Body of pancreas (tissue), 4 donors: ENCODE measurements around the gene CLEC2D. TPM values are rescaled to one million over a fixed set of nuclear protein-coding genes. Genes with fewer than 3 reads are reported as not detected.
A peak's percentile ranks its signal among the peaks of the same experiment; 100 is the strongest.

Experiments used
- ATAC-seq: fragments of 150-250 bp; one replicate; pipeline ENCODE4 v1.9.1; 2016
- DNase-seq, 4 donors: peaks; one replicate each; pipeline ENCODE4 v3.0.0-alpha.2; 2019
- H3K27ac ChIP-seq, 4 donors: fragments of 200-600 bp; sonication (generic); 1 replicate in 3 of 4; 2 replicates in 1 of 4; pipeline versions ENCODE4 v1.5.1 to v1.6.1; 2016 to 2019; ENCODE audit warnings: mild to moderate bottlenecking in 1 of 4, mixed read lengths in 1 of 4, moderate library complexity in 1 of 4
- H3K27me3 ChIP-seq, 2 donors: fragments of 200-600 bp; sonication (generic); one replicate each; pipeline ENCODE4 v1.6.0; 2016; ENCODE audit warnings: mild to moderate bottlenecking in 1 of 2
- H3K36me3 ChIP-seq, 2 donors: fragments of 200-600 bp; sonication (generic); replicated peaks in 1 of 2; 2 replicates each; pipeline ENCODE4 v1.5.1; 2016; ENCODE audit warnings: low read depth in 2 of 2; ENCODE audit not compliant: insufficient read depth in 1 of 2
- H3K4me1 ChIP-seq: fragments of 200-600 bp; sonication (generic); one replicate; pipeline ENCODE4 v1.6.0; 2016
- H3K4me3 ChIP-seq, 2 donors: fragments of 200-600 bp; sonication (generic); 1 replicate in 1 of 2; 2 replicates in 1 of 2; pipeline ENCODE4 v1.5.1; 2016 to 2019
- H3K9me3 ChIP-seq, 3 donors: fragments of 200-600 bp; sonication (generic); 1 replicate in 2 of 3; 2 replicates in 1 of 3; pipeline ENCODE4 v1.5.1; 2016
- POLR2A ChIP-seq, 3 donors: fragments of 450-650 bp; IDR thresholded peaks; one replicate each; pipeline ENCODE4 v1.6.1; 2016; ENCODE audit warnings: antibody characterized with exemption in 3 of 3, mild to moderate bottlenecking in 2 of 3
- WGBS, 2 donors: methylation state at CpG; one replicate each; pipeline ENCODE4 v1.1.5; 2017; 5-methylcytosine and 5-hydroxymethylcytosine counted together
- intact Hi-C: fragments of 100-400 bp; cut with DNase I; formaldehyde crosslinking; loops from one replicate; pipeline ENCODE4 v1.15.1; 2023
- small RNA-seq: library from RNA; depleted of rRNA; stranded (forward); fragments of <200 nt; gene quantifications from one replicate; pipeline ENCODE3, GENCODE V24; 2016
- total RNA-seq, 2 donors: library from RNA; depleted of rRNA; stranded (reverse); fragments of >200 nt; gene quantifications; one replicate each; pipeline ENCODE4 v1.1.0, GENCODE V29; 2016
- TF ChIP-seq, protein P1 (sequence below), 7 experiments: fragments of 450-650 bp in 4 of 7; fragments of 200-600 bp in 3 of 7; sonication (generic) in 3 of 7; IDR thresholded peaks; one replicate each; pipeline ENCODE4 v1.5.1; 2016 to 2019; ENCODE audit warnings: antibody characterized with exemption in 7 of 7

CLEC2D gene
- total RNA-seq, 2 donors from 2014 or later, result 5.3 to 7.5 TPM

DNA sequence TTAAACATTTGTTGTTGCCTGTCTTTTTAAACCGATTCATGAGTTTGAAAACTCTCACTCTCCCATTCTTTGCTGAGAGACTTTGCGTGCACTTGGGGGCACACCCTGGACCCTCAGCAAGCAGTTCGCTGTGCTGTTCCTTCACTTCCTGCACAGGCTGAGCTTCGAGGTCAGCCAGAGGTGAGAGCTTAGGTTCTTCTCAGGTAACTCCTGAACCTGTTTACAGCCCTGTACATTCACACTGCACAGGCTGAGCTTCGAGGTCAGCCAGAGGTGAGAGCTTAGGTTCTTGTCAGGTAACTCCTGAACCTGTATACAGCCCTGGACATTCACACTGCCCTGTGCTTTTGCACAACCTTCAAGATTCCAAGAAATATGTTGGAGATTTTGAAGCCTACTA lies 73.1 kb downstream of the CLEC2D start:
- H3K9me3 ChIP-seq, result no peaks in the 10 kb centered on the region
- TF ChIP-seq, protein P1, sequence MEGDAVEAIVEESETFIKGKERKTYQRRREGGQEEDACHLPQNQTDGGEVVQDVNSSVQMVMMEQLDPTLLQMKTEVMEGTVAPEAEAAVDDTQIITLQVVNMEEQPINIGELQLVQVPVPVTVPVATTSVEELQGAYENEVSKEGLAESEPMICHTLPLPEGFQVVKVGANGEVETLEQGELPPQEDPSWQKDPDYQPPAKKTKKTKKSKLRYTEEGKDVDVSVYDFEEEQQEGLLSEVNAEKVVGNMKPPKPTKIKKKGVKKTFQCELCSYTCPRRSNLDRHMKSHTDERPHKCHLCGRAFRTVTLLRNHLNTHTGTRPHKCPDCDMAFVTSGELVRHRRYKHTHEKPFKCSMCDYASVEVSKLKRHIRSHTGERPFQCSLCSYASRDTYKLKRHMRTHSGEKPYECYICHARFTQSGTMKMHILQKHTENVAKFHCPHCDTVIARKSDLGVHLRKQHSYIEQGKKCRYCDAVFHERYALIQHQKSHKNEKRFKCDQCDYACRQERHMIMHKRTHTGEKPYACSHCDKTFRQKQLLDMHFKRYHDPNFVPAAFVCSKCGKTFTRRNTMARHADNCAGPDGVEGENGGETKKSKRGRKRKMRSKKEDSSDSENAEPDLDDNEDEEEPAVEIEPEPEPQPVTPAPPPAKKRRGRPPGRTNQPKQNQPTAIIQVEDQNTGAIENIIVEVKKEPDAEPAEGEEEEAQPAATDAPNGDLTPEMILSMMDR (IDR thresholded peaks at IDR 0.05), result no peak
- TF ChIP-seq POLR2A (IDR thresholded peaks at IDR 0.05), result no peak
- peaks cover 15% of the 10 kb centered on the region for H3K4me1 ChIP-seq
- WGBS, 2 donors, result 27 to 35% methylated on average over 5 of the region's 5 CpGs
- H3K27ac ChIP-seq, result peak overlapping the region in 2 of 4 donors; percentile 10 to 30
- H3K27me3 ChIP-seq, result no peaks in the 10 kb centered on the region
- no peak overlapping the region for H3K4me3 ChIP-seq
- peak; percentile 42 for ATAC-seq
- DNase-seq, result peak in 1 of 4 donors; percentile 12
- intact Hi-C loops, result loop anchor here (10.0 kb wide), 1 partner anchor 182 kb away; no protein-coding TSS in a partner anchor
- no peaks in the 10 kb centered on the region for H3K36me3 ChIP-seq

DNA sequence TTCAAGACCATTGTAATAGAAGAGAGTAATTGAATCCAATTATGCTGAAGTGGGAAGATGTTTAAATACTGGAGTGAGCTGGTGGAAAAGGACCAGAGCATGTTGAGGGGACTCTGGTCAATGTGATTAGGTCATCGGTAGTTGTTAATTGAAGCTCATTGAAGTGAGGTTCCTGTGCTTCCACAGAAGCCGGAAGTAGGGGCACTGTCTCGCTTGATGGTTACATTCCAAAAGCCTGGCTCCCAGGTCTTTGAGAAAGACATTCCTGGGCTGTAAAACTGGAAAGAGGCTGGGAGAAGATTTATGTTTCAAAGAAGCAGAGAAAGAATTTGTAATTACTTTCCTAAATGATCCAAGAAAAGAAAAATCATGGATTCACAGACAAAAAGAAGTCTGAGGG lies 75.7 kb downstream of the CLEC2D start:
- Histone ChIP-seq H3K36me3 (no peaks in the 10 kb centered on the region), H3K27ac (no peak overlapping the region), H3K4me1 (peaks cover 15% of the 10 kb centered on the region), H3K27me3 (no peaks in the 10 kb centered on the region), H3K9me3 (no peaks in the 10 kb centered on the region), H3K4me3 (no peak overlapping the region)
- intact Hi-C loops, result loop anchor here (10.0 kb wide), 1 partner anchor 180 kb away; no protein-coding TSS in a partner anchor
- TF ChIP-seq, protein P1 (IDR thresholded peaks at IDR 0.05), result no peak
- TF ChIP-seq POLR2A (IDR thresholded peaks at IDR 0.05), result no peak
- WGBS, 2 donors, result 63 to 87% methylated on average over 3 of the region's 3 CpGs
- no peak for DNase-seq
- no peak for ATAC-seq

Small RNAs within 50 kb of the gene (small RNA-seq; reads per million reads assigned to genes)
- gene AC010186.4 (not detected), gene RNU6-700P (not detected)

Other genes with a start within 250 kb of the CLEC2D start
- gene KLRB1, start 61.8 kb upstream of the CLEC2D start, total RNA-seq, result under 1 TPM in 1 of 2 donors, not detected in 1; 0.26 TPM
- not detected for gene CLECL1, start 63.4 kb downstream of the CLEC2D start, total RNA-seq
- gene CD69, start 91.2 kb downstream of the CLEC2D start, total RNA-seq, result 1 to 10 TPM; 3.1 to 4.0 TPM
- gene KLRF1, start 157.8 kb downstream of the CLEC2D start, total RNA-seq, result not detected
- gene CLEC2B, start 199.6 kb downstream of the CLEC2D start, total RNA-seq, result 1 to 10 TPM in 1 of 2 donors, under 1 TPM in 1; 0.66 to 4.2 TPM
- gene KLRF2, start 211.8 kb downstream of the CLEC2D start, total RNA-seq, result not detected